H1 (cell line): ENCODE data around the gene STIM1. TPM values are rescaled to one million over a fixed set of nuclear protein-coding genes. Genes with fewer than 3 reads are reported as not detected.

Source experiments
- CTCF ChIA-PET: fragments of 300-600 bp; sonication (Branson Sonifier 250); formaldehyde crosslinking; loops from one replicate; lab custom pipeline; 2021; ENCODE audit not compliant: partially characterized antibody; lab: Charles Lee
- POLR2A ChIA-PET: fragments of 300-600 bp; sonication (Branson Sonifier 250); formaldehyde crosslinking; loops from one replicate; lab custom pipeline; 2021; ENCODE audit warnings: inconsistent platforms; ENCODE audit not compliant: partially characterized antibody; lab: Charles Lee
- DNase-seq, 2 experiments: peaks; one replicate each; pipeline versions ENCODE4 v3.0.0 to v3.0.0-alpha.2; 2010 to 2022; ENCODE audit warnings: low spot score in 2 of 2, low read depth in 1 of 2, mixed read lengths in 1 of 2
- FAIRE-seq: peaks from 2 replicates; lab custom pipeline; 2011; peaks lifted over from hg19 to GRCh38; lab: Jason Lieb, UNC
- H2AFZ ChIP-seq: 2 replicates; pipeline ENCODE4 v1.8.1; 2012; ENCODE audit warnings: low read length, inconsistent platforms
- H2AK5ac ChIP-seq: 2 replicates; pipeline ENCODE4 v1.6.1; 2013; ENCODE audit warnings: low read depth, low read length
- H2BK120ac ChIP-seq: replicated peaks from 2 replicates; pipeline ENCODE3; 2013; ENCODE audit warnings: low read depth, low read length, inconsistent platforms
- H2BK12ac ChIP-seq: 2 replicates; pipeline ENCODE4 v1.6.1; 2013; ENCODE audit warnings: low read depth, low read length
- H2BK15ac ChIP-seq: 2 replicates; pipeline ENCODE4 v1.6.1; 2013; ENCODE audit warnings: low read length
- H2BK20ac ChIP-seq: 2 replicates; pipeline ENCODE4 v1.6.1; 2013; ENCODE audit warnings: low read length
- H2BK5ac ChIP-seq: 2 replicates; pipeline ENCODE4 v1.6.1; 2013; ENCODE audit warnings: low read depth, low read length
- H3K14ac ChIP-seq: 2 replicates; pipeline ENCODE4 v1.6.1; 2013; ENCODE audit warnings: inconsistent platforms; ENCODE audit not compliant: insufficient read length
- H3K18ac ChIP-seq: 2 replicates; pipeline ENCODE4 v1.6.1; 2013; ENCODE audit warnings: low read length; ENCODE audit errors: extremely low read depth
- H3K23ac ChIP-seq: 2 replicates; pipeline ENCODE4 v1.6.1; 2013; ENCODE audit warnings: inconsistent platforms; ENCODE audit not compliant: insufficient read length
- H3K23me2 ChIP-seq: 2 replicates; pipeline ENCODE4 v1.6.1; 2013; ENCODE audit warnings: low read depth, low read length
- H3K27ac ChIP-seq: 2 replicates; pipeline ENCODE4 v1.6.1; 2011; ENCODE audit warnings: low read depth, low read length, inconsistent platforms
- H3K27me3 ChIP-seq, 4 experiments: replicated peaks in 1 of 4; 1 replicate in 1 of 4; 2 replicates in 3 of 4; pipeline versions ENCODE4 v1.6.1 to v1.8.1; 2011 to 2013; ENCODE audit warnings: low read length in 3 of 4, mild to moderate bottlenecking in 3 of 4, inconsistent platforms in 2 of 4, mixed read lengths in 2 of 4, moderate library complexity in 1 of 4; ENCODE audit not compliant: control insufficient read depth in 3 of 4, insufficient read depth in 3 of 4; ENCODE audit errors: extremely low read depth in 1 of 4
- H3K36me3 ChIP-seq, 4 experiments: 2 replicates each; pipeline versions ENCODE4 v1.6.1 to v1.8.1; 2011 to 2013; ENCODE audit warnings: mild to moderate bottlenecking in 4 of 4, low read length in 3 of 4, moderate library complexity in 2 of 4, control low read depth in 1 of 4, inconsistent platforms in 1 of 4; ENCODE audit not compliant: insufficient read depth in 4 of 4, control insufficient read depth in 2 of 4
- H3K4ac ChIP-seq: replicated peaks from 2 replicates; pipeline ENCODE3; 2013; ENCODE audit warnings: low read length, low read depth, mixed read lengths, inconsistent platforms; ENCODE audit not compliant: insufficient read length
- H3K4me1 ChIP-seq, 4 experiments: replicated peaks in 1 of 4; 1 replicate in 1 of 4; 2 replicates in 3 of 4; pipeline versions ENCODE4 v1.6.1 to v1.8.1; 2011 to 2013; ENCODE audit warnings: low read length in 3 of 4, inconsistent platforms in 2 of 4, mixed read lengths in 1 of 4; ENCODE audit not compliant: insufficient read depth in 4 of 4, control insufficient read depth in 3 of 4
- H3K4me2 ChIP-seq, 2 experiments: 2 replicates each; pipeline versions ENCODE4 v1.6.1 to v1.8.1; 2011 to 2013; ENCODE audit warnings: low read depth in 2 of 2, low read length in 2 of 2, control low read depth in 1 of 2, inconsistent platforms in 1 of 2, mild to moderate bottlenecking in 1 of 2; ENCODE audit not compliant: insufficient read depth in 1 of 2
- H3K4me3 ChIP-seq, 4 experiments: fragments of 200-600, 300-600 bp in 1 of 4; sonication (generic), shearing (Covaris generic), sonication (Bioruptor Twin) in 1 of 4; 2 replicates each; pipeline versions ENCODE4 v1.5.1 to v1.8.1; 2011 to 2016; ENCODE audit warnings: low read length in 4 of 4, low read depth in 3 of 4, control low read depth in 2 of 4, inconsistent platforms in 2 of 4, mild to moderate bottlenecking in 2 of 4, mixed read lengths in 1 of 4, moderate library complexity in 1 of 4; ENCODE audit not compliant: insufficient read depth in 2 of 4; ENCODE audit errors: extremely low read depth in 1 of 4
- H3K56ac ChIP-seq: replicated peaks from 2 replicates; pipeline ENCODE3; 2013; ENCODE audit warnings: low read depth, mild to moderate bottlenecking, mixed read lengths, low read length, inconsistent platforms; ENCODE audit not compliant: insufficient read length
- H3K79me1 ChIP-seq: 2 replicates; pipeline ENCODE4 v1.6.1; 2013; ENCODE audit warnings: low read depth, low read length, control low read depth
- H3K79me2 ChIP-seq, 2 experiments: 2 replicates each; pipeline versions ENCODE4 v1.6.1 to v1.8.1; 2012 to 2013; ENCODE audit warnings: low read length in 2 of 2, mild to moderate bottlenecking in 2 of 2, inconsistent platforms in 1 of 2; ENCODE audit not compliant: insufficient read depth in 2 of 2, control insufficient read depth in 1 of 2
- H3K9ac ChIP-seq, 4 experiments: replicated peaks in 1 of 4; 1 replicate in 1 of 4; 2 replicates in 3 of 4; pipeline versions ENCODE4 v1.6.1 to v1.8.1; 2011 to 2013; ENCODE audit warnings: low read depth in 3 of 4, low read length in 3 of 4, control low read depth in 2 of 4, mild to moderate bottlenecking in 2 of 4, moderate library complexity in 2 of 4, inconsistent platforms in 1 of 4; ENCODE audit errors: extremely low read depth in 1 of 4
- H3K9me3 ChIP-seq, 2 experiments: 2 replicates each; pipeline versions ENCODE4 v1.6.1 to v1.8.1; 2012 to 2013; ENCODE audit warnings: mild to moderate bottlenecking in 2 of 2, moderate library complexity in 2 of 2, control low read depth in 1 of 2, inconsistent platforms in 1 of 2, low read depth in 1 of 2, low read length in 1 of 2, mixed read lengths in 1 of 2; ENCODE audit not compliant: insufficient read depth in 2 of 2
- H4K20me1 ChIP-seq, 2 experiments: replicated peaks in 1 of 2; 2 replicates each; pipeline versions ENCODE3 to v1.8.1; 2011 to 2013; ENCODE audit warnings: inconsistent platforms in 2 of 2, low read length in 2 of 2, mild to moderate bottlenecking in 1 of 2; ENCODE audit not compliant: insufficient read depth in 2 of 2, control insufficient read depth in 1 of 2
- H4K5ac ChIP-seq: 2 replicates; pipeline ENCODE4 v1.6.1; 2013; ENCODE audit warnings: low read length, low read depth, mixed read lengths, inconsistent platforms; ENCODE audit not compliant: insufficient read length
- H4K8ac ChIP-seq: 2 replicates; pipeline ENCODE4 v1.8.0; 2013; ENCODE audit warnings: mild to moderate bottlenecking, moderate library complexity, low read length, inconsistent platforms; ENCODE audit not compliant: insufficient read depth; ENCODE audit errors: extremely low read depth
- H4K91ac ChIP-seq: replicated peaks from 2 replicates; pipeline ENCODE3; 2013; ENCODE audit warnings: low read length, mixed read lengths, inconsistent platforms; ENCODE audit not compliant: insufficient read length
- HDAC2 ChIP-seq, 2 experiments: fragments of 300-600 bp in 1 of 2; sonication (generic) in 1 of 2; IDR thresholded peaks; 2 replicates each; pipeline ENCODE4 v1.6.1; 2011 to 2012; ENCODE audit warnings: low read depth in 2 of 2, low read length in 2 of 2, mild to moderate bottlenecking in 2 of 2, moderate library complexity in 2 of 2, borderline replicate concordance in 1 of 2, inconsistent platforms in 1 of 2
- POLR2AphosphoS5 ChIP-seq: IDR thresholded peaks from 2 replicates; pipeline ENCODE4 v1.6.1; 2011; ENCODE audit warnings: low read depth, low read length
- WGBS, 2 experiments: shearing (Covaris generic) in 1 of 2; methylation state at CpG; one replicate each; pipeline versions ENCODE4 v1.1.6 to v1.1.7; 2013 to 2015; ENCODE audit warnings: low lambda C conversion rate in 2 of 2, mixed read lengths in 2 of 2, inconsistent platforms in 1 of 2, low coverage in 1 of 2, missing lambda C conversion rate in 1 of 2; ENCODE audit not compliant: insufficient replicate concordance in 2 of 2, insufficient coverage in 1 of 2, insufficient read length in 1 of 2; ENCODE audit errors: extremely low coverage in 1 of 2, missing lambda C conversion rate in 1 of 2; 5-methylcytosine and 5-hydroxymethylcytosine counted together
- polyA plus RNA-seq, 7 experiments: library from polyadenylated mRNA; depleted of rRNA in 3 of 7; stranded (reverse) in 5 of 7; unstranded in 2 of 7; fragments of >200 nt in 5 of 7; fragments of 200-250 nt in 2 of 7; gene quantifications; 1 replicate in 5 of 7; 2 replicates in 1 of 7; 4 replicates in 1 of 7; pipeline versions ENCODE4 v1.2.1 to v1.2.3, GENCODE V29; 2011 to 2013; ENCODE audit warnings: missing spikeins in 2 of 7, mixed read lengths in 2 of 7
- total RNA-seq: library from RNA; stranded (reverse); fragmentation: NEBNext Ultra II Directional; extraction: Animal tissue kit (Norgen Biotek cat#: 25700); gene quantifications from 2 replicates; pipeline ENCODE4 v1.2.1, GENCODE V29; 2021
- TF ChIP-seq, protein P1 (sequence below): IDR thresholded peaks from 2 replicates; pipeline ENCODE4 v1.6.1; 2011; ENCODE audit warnings: low read depth, mild to moderate bottlenecking, low read length; ENCODE audit not compliant: insufficient read depth

Gene STIM1
- total and polyA plus RNA-seq, 2 of the 8 experiments (the other 6 are each of a cell fraction or from before 2014, with no cell fraction given): 11.1 to 12.2 TPM

DNA sequence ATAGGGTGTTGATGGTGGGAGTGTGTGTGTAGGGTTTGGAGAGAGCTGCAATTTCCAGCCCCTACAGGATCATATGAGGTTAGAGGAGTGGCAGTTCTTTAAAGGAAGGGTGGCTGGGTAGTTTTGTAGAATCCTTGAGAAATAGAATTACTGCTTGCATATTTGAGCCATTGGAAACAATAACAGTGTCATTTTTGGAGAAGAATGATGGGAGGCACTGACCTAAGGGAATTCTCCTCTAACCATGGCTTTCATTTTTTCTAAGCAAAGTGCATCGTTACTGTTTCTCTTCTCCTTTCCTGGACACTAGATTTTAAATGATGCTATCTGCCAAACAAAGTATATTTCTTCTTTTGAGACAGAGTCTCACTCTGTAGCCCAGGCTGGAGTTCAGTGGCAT lies 172.3 kb downstream of the STIM1 start:
- H2BK120ac ChIP-seq: no peak overlapping the region
- H4K20me1 ChIP-seq: no peaks in the 10 kb centered on the region
- ChIA-PET POLR2A (interaction anchor here (0.5 to 0.8 kb wide), 2 partner anchors 10 to 140 kb away, joined by 3 read pairs; no protein-coding TSS in a partner anchor), CTCF (interaction anchor here (0.7 kb wide), 1 partner anchor 10 kb away, joined by 3 read pairs; no protein-coding TSS in a partner anchor)
- no peak overlapping the region for H2BK15ac ChIP-seq
- no peak overlapping the region for H4K91ac ChIP-seq
- no peaks in the 10 kb centered on the region for H3K79me1 ChIP-seq
- DNase-seq (no peak), FAIRE-seq (no peak)
- no peak overlapping the region for H2BK12ac ChIP-seq
- H2BK20ac ChIP-seq: no peak overlapping the region
- no peak overlapping the region for H2AK5ac ChIP-seq
- H3K79me2 ChIP-seq: no peaks in the 10 kb centered on the region
- H3K23me2 ChIP-seq: no peaks in the 10 kb centered on the region
- H2BK5ac ChIP-seq: no peak overlapping the region
- H3K27ac ChIP-seq: no peak overlapping the region
- no peaks in the 10 kb centered on the region for H3K36me3 ChIP-seq
- H3K27me3 ChIP-seq: no peaks in the 10 kb centered on the region
- no peak overlapping the region for H3K9ac ChIP-seq
- no peak overlapping the region for H3K14ac ChIP-seq
- H3K4me2 ChIP-seq: no peak overlapping the region
- H3K4me3 ChIP-seq: no peak overlapping the region
- H4K5ac ChIP-seq: no peak overlapping the region
- no peak overlapping the region for H3K23ac ChIP-seq
- H3K9me3 ChIP-seq: no peaks in the 10 kb centered on the region; a peak in 2 of 4 replicates
- no peak overlapping the region for H3K4ac ChIP-seq
- WGBS, 2 experiments: 92% methylated on average over 1 of the region's 1 CpG; no CpG with 5 or more reads in 1 of the 2 experiments
- H3K56ac ChIP-seq: no peak overlapping the region
- H3K4me1 ChIP-seq: no peaks in the 10 kb centered on the region
- TF ChIP-seq, protein P1, sequence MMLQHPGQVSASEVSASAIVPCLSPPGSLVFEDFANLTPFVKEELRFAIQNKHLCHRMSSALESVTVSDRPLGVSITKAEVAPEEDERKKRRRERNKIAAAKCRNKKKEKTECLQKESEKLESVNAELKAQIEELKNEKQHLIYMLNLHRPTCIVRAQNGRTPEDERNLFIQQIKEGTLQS: no peak
- TF ChIP-seq HDAC2 (IDR thresholded peaks at IDR 0.05; ENCODE audit: borderline replicate concordance in 1 of 2, low read depth in 2 of 2, low read length in 2 of 2) (no peak), POLR2AphosphoS5 (no peak)
- no peak overlapping the region for H2AFZ ChIP-seq
- no peak overlapping the region for H3K18ac ChIP-seq
- H4K8ac ChIP-seq: no peak overlapping the region
